NB4 (cell line): Measurements from ENCODE around the gene ANP32B.
"Not testable (repeated sequence)": the region's sequence is repeated elsewhere in the genome, so short reads cannot be mapped to it uniquely, and the experiment has no call there.

ENCODE experiments used
- DNase-seq: peaks from one replicate; pipeline ENCODE4 v3.0.0; 2010; ENCODE audit warnings: low read depth
- H3K4me3 ChIP-seq: one replicate; pipeline ENCODE4 v1.5.1; 2011; ENCODE audit warnings: mild to moderate bottlenecking, low read depth, low read length, moderate library complexity
- CTCF ChIP-seq: IDR thresholded peaks from one replicate; pipeline ENCODE4 v1.5.1; 2012; ENCODE audit warnings: low read depth, low read length
- MYC ChIP-seq: IDR thresholded peaks from 2 replicates; pipeline ENCODE4 v1.6.1; 2011; ENCODE audit warnings: low read depth, low read length
- POLR2A ChIP-seq: IDR thresholded peaks from 2 replicates; pipeline ENCODE4 v1.6.1; 2011; ENCODE audit warnings: mild to moderate bottlenecking; ENCODE audit not compliant: insufficient read length; ENCODE audit errors: extremely low read depth
- TF ChIP-seq, protein P1 (sequence below): IDR thresholded peaks from 2 replicates; pipeline ENCODE4 v1.6.1; 2011; ENCODE audit warnings: low read depth, low read length

Gene ANP32B

GRCh38 chr9:97970165-97970564 lies 13.0 kb upstream of the ANP32B start:
- H3K4me3 ChIP-seq = no peak overlapping the region
- DNase-seq = no peak
- no peak for TF ChIP-seq MYC
- no peak for TF ChIP-seq POLR2A
- TF ChIP-seq CTCF = no peak
- TF ChIP-seq, protein P1, sequence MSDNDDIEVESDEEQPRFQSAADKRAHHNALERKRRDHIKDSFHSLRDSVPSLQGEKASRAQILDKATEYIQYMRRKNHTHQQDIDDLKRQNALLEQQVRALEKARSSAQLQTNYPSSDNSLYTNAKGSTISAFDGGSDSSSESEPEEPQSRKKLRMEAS = no peak

GRCh38 chr9:97972753-97973152 lies 10.4 kb upstream of the ANP32B start:
- TF ChIP-seq POLR2A (no peak), CTCF (no peak), MYC (no peak)
- TF ChIP-seq, protein P1 = no peak
- DNase-seq = no peak
- no peak overlapping the region for H3K4me3 ChIP-seq

DNA sequence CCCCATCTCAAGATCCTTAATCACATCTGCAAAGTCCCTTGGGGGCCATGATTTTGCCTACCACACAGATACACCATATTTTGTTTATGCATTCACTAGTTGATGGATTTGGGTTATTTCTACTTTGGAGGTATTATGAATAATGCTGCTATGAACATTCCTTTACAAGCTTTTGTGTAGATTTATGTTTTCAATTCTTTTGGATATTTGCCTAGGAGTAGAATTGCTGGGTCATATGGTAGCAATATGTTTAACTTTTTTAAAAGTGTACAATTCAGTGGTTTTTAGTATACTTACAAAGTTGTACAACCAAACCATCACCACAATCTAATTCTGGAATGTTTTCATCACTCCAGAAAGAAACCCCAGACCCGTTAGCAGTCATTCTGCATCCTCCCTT lies 7.8 kb upstream of the ANP32B start:
- DNase-seq = no peak
- no peak for TF ChIP-seq CTCF
- TF ChIP-seq, protein P1 = no peak
- no peak for TF ChIP-seq MYC
- no peak for TF ChIP-seq POLR2A
- H3K4me3 ChIP-seq = no peak overlapping the region

DNA sequence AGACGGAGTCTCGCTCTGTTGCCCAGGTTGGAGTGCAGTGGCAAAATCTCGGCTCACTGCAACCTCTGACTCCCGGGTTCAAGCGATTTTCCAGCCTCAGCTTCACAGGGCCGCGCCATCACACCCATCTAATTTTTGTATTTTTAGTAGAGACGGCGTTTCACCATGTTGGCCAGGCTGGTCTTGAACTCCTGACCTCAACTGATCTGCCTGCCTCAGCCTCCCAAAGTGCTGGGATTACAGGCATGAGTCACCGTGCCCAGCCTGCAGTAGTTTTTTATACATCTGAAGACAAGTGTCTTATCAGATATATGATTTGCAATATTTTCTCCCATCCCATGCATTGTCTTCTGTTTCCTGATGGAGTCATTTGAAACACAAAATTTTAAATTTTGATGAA lies 6.5 kb upstream of the ANP32B start:
- not testable (repeated sequence) for H3K4me3 ChIP-seq, DNase-seq

GRCh38 chr9:97978371-97979130 lies 4.6 kb upstream of the ANP32B start:
- no peak overlapping the region for H3K4me3 ChIP-seq
- no peak for DNase-seq
- no peak for TF ChIP-seq POLR2A
- TF ChIP-seq CTCF = no peak
- TF ChIP-seq, protein P1 = no peak
- TF ChIP-seq MYC = no peak

- no peak overlapping the region for H3K4me3 ChIP-seq
Measured at GRCh38 chr9:97979788-97980478, 3.2 kb upstream of the ANP32B start.

More at GRCh38 chr9:97979788-97980478, 3.2 kb upstream of the ANP32B start:
- no peak for DNase-seq
- TF ChIP-seq, protein P1 = no peak
- TF ChIP-seq CTCF = no peak
- no peak for TF ChIP-seq MYC
- TF ChIP-seq POLR2A = no peak
